Keratinocyte (primary cell): ENCODE measurements around the gene A2ML1. TPM values are rescaled to one million over a fixed set of nuclear protein-coding genes. Genes with fewer than 3 reads are reported as not detected.

Source experiments
- DNase-seq: peaks from one replicate; pipeline ENCODE4 v3.0.0-alpha.2; 2011; ENCODE audit warnings: low read depth, missing footprints, low spot score
- FAIRE-seq: peaks from 2 replicates; lab custom pipeline; 2011; peaks lifted over from hg19 to GRCh38; lab: Jason Lieb, UNC
- H2AFZ ChIP-seq: 2 replicates; pipeline ENCODE4 v1.6.0; 2012; ENCODE audit warnings: low read length, control low read depth, inconsistent platforms; ENCODE audit not compliant: control insufficient read depth
- H3K27ac ChIP-seq: 2 replicates; pipeline ENCODE4 v1.5.1; 2011; ENCODE audit warnings: low read length; ENCODE audit not compliant: control insufficient read depth, insufficient read depth
- H3K27me3 ChIP-seq: 3 replicates; pipeline ENCODE4 v1.6.0; 2011; ENCODE audit warnings: low read length; ENCODE audit not compliant: control insufficient read depth, insufficient read depth; ENCODE audit errors: extremely low read depth
- H3K36me3 ChIP-seq, 2 experiments: 2 replicates in 1 of 2; 3 replicates in 1 of 2; pipeline ENCODE4 v1.5.1; 2011; ENCODE audit warnings: low read length in 2 of 2, mild to moderate bottlenecking in 1 of 2; ENCODE audit not compliant: control insufficient read depth in 2 of 2, insufficient read depth in 2 of 2; ENCODE audit errors: extremely low read depth in 1 of 2
- H3K4me1 ChIP-seq: 3 replicates; pipeline ENCODE4 v1.5.1; 2011; ENCODE audit warnings: low read length; ENCODE audit not compliant: control insufficient read depth, insufficient read depth; ENCODE audit errors: extremely low read depth
- H3K4me2 ChIP-seq: 3 replicates; pipeline ENCODE4 v1.6.0; 2011; ENCODE audit warnings: low read depth, low read length; ENCODE audit not compliant: control insufficient read depth, insufficient read depth; ENCODE audit errors: extremely low read depth
- H3K4me3 ChIP-seq, 3 experiments: fragments of 200-600 bp in 1 of 3; sonication (generic) in 1 of 3; 2 replicates in 2 of 3; 3 replicates in 1 of 3; pipeline ENCODE4 v1.5.1; 2011 to 2016; ENCODE audit warnings: low read length in 3 of 3, mild to moderate bottlenecking in 3 of 3, control low read depth in 2 of 3, inconsistent platforms in 1 of 3, low read depth in 1 of 3, mixed read lengths in 1 of 3, mixed run types in 1 of 3, moderate library complexity in 1 of 3; ENCODE audit not compliant: control insufficient read depth in 2 of 3, insufficient read depth in 2 of 3; ENCODE audit errors: extremely low read depth in 1 of 3
- H3K79me2 ChIP-seq: 2 replicates; pipeline ENCODE4 v1.6.0; 2012; ENCODE audit warnings: low read length; ENCODE audit not compliant: control insufficient read depth, insufficient read depth
- H3K9ac ChIP-seq: 3 replicates; pipeline ENCODE4 v1.6.0; 2011; ENCODE audit warnings: low read length; ENCODE audit not compliant: control insufficient read depth, insufficient read depth; ENCODE audit errors: extremely low read depth
- H3K9me1 ChIP-seq: 3 replicates; pipeline ENCODE4 v1.6.0; 2011; ENCODE audit warnings: low read length; ENCODE audit not compliant: control insufficient read depth, insufficient read depth; ENCODE audit errors: extremely low read depth
- H3K9me3 ChIP-seq: 2 replicates; pipeline ENCODE4 v1.5.1; 2012; ENCODE audit warnings: low read depth, low read length; ENCODE audit not compliant: control insufficient read depth
- H4K20me1 ChIP-seq: 3 replicates; pipeline ENCODE4 v1.6.0; 2011; ENCODE audit warnings: low read length; ENCODE audit not compliant: control insufficient read depth, insufficient read depth; ENCODE audit errors: extremely low read depth
- EZH2 ChIP-seq: IDR thresholded peaks from one replicate; pipeline ENCODE4 v1.6.1; 2012; ENCODE audit warnings: inconsistent platforms, mild to moderate bottlenecking, low read length, moderate library complexity
- dilution Hi-C: fragments of 300-500 bp; cut with MboI; formaldehyde crosslinking; loops from one replicate; pipeline ENCODE4 v1.7.0; 2020; ENCODE audit warnings: low sequenced_read_pairs; ENCODE audit not compliant: extremely low pct_ligation_motif_present
- polyA plus RNA-seq, 5 experiments: library from polyadenylated mRNA; depleted of rRNA in 3 of 5; stranded (reverse) in 3 of 5; stranded (forward) in 1 of 5; unstranded in 1 of 5; fragments of >200 nt; gene quantifications; 1 replicate in 1 of 5; 2 replicates in 3 of 5; 3 replicates in 1 of 5; pipeline versions ENCODE4 v1.2.1 to v1.2.3, GENCODE V29; 2011 to 2012; ENCODE audit warnings: missing spikeins in 2 of 5, low read depth in 1 of 5, low replicate concordance in 1 of 5
- TF ChIP-seq, protein P1 (sequence below), 3 experiments: IDR thresholded peaks in 1 of 3; conservative IDR thresholded peaks in 1 of 3; optimal IDR thresholded peaks in 1 of 3; 2 replicates in 2 of 3; 3 replicates in 1 of 3; pipeline versions ENCODE3 to v1.5.1; 2011; ENCODE audit warnings: low read length in 3 of 3, mild to moderate bottlenecking in 3 of 3, moderate library complexity in 2 of 3, control low read depth in 1 of 3, inconsistent platforms in 1 of 3; ENCODE audit not compliant: insufficient read depth in 2 of 3; ENCODE audit errors: extremely low read depth in 1 of 3

The A2ML1 gene
- polyA plus RNA-seq, 1 donor (not counting 4 experiments of a cell fraction or from before 2014, with no cell fraction given), result 81.1 TPM

DNA sequence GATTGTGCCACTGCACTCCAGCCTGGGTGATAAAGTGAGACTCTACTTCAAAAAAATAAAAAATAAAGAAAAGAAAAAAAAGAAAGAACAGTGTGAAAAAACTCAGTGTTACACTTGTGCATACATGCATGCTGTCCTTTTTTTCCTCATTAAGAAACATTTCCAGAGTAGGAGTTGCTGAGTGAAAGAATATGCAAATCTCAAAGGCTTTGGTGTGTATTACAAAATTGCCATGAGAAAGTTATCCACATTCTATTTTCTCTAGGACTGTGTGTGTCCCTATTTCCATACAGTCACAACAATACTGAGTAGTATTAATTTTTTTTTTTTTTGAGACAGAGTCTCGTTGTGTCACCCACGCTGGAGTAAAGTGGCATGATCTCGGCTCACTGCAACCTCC, 830 bp upstream of the A2ML1 start:
- dilution Hi-C loops, result no loop called here

DNA sequence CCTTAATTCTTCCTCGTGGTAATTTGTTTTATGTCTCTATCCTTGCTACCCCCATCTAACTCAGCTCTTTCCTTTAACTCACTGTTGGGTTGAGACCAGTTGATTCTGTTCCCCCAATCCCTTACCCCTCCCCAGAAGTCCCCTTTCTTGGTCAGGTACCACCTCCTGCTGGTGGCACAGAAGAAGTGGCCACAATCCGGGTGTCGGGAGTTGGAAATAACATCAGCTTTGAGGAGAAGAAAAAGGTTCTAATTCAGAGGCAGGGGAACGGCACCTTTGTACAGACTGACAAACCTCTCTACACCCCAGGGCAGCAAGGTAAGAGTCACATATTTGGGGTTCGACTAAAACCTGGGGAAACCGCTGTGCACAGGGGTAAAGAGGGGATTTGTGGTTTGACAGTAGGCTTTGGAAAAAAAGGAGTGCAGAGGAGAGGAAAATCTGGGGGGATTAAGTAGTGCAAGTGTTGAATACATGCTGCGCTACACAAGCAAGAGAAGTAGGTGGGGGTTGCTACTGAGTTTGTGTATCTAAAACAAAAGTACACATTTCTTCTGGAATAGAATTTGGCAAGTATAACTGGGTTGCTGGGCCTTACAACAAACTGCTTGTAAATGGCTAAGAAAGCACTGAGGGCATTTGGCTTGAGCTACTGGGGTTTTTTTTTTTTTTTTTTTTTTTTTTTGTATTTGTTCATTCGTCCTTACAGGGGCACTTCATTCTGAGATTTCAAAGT, 1.3 kb downstream of the A2ML1 start:
- DNase-seq (no peak), FAIRE-seq (peak; percentile 62)
- Histone ChIP-seq H3K9me1 (no peaks in the 10 kb centered on the region), H3K9me3 (no peaks in the 10 kb centered on the region), H3K27ac (peak overlapping the region; percentile 90), H3K36me3 (peaks cover 0 to 2% of the 10 kb centered on the region in 2 experiments), H3K4me1 (peaks cover 45% of the 10 kb centered on the region), H3K4me2 (peak overlapping the region; percentile 62), H4K20me1 (no peaks in the 10 kb centered on the region), H3K4me3 (peak overlapping the region in 2 of 3 experiments; percentile 29 to 50), H2AFZ (no peak overlapping the region), H3K79me2 (no peaks in the 10 kb centered on the region), H3K9ac (peak overlapping the region; percentile 73), H3K27me3 (no peaks in the 10 kb centered on the region)
- dilution Hi-C loops, result no loop called here
- TF ChIP-seq EZH2, result no peak
- TF ChIP-seq, protein P1, sequence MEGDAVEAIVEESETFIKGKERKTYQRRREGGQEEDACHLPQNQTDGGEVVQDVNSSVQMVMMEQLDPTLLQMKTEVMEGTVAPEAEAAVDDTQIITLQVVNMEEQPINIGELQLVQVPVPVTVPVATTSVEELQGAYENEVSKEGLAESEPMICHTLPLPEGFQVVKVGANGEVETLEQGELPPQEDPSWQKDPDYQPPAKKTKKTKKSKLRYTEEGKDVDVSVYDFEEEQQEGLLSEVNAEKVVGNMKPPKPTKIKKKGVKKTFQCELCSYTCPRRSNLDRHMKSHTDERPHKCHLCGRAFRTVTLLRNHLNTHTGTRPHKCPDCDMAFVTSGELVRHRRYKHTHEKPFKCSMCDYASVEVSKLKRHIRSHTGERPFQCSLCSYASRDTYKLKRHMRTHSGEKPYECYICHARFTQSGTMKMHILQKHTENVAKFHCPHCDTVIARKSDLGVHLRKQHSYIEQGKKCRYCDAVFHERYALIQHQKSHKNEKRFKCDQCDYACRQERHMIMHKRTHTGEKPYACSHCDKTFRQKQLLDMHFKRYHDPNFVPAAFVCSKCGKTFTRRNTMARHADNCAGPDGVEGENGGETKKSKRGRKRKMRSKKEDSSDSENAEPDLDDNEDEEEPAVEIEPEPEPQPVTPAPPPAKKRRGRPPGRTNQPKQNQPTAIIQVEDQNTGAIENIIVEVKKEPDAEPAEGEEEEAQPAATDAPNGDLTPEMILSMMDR (optimal IDR thresholded peaks at IDR 0.05 in 1 of 3, IDR thresholded peaks at IDR 0.05 in 1 of 3, conservative IDR thresholded peaks at IDR 0.05 in 1 of 3; ENCODE audit: extremely low read depth in 1 of 3, insufficient read depth in 2 of 3, low read length in 3 of 3), result peak; percentile 51 to 62 (median 56)

More for the DNA sequence above, 830 bp upstream of the A2ML1 start:
- Histone ChIP-seq H3K9me1 (no peaks in the 10 kb centered on the region), H3K27me3 (no peaks in the 10 kb centered on the region), H3K36me3 (peaks cover 0 to 2% of the 10 kb centered on the region in 2 experiments), H3K9ac (peak overlapping the region; percentile 39), H2AFZ (no peak overlapping the region), H4K20me1 (no peaks in the 10 kb centered on the region), H3K4me2 (no peak overlapping the region), H3K27ac (peak overlapping the region; percentile 90), H3K4me3 (no peak overlapping the region), H3K79me2 (no peaks in the 10 kb centered on the region), H3K4me1 (peaks cover 31% of the 10 kb centered on the region), H3K9me3 (no peaks in the 10 kb centered on the region)
- DNase-seq (no peak), FAIRE-seq (no peak)
- no peak for TF ChIP-seq EZH2
- TF ChIP-seq, protein P1 (optimal IDR thresholded peaks at IDR 0.05 in 1 of 3, IDR thresholded peaks at IDR 0.05 in 1 of 3, conservative IDR thresholded peaks at IDR 0.05 in 1 of 3; ENCODE audit: extremely low read depth in 1 of 3, insufficient read depth in 2 of 3, low read length in 3 of 3), result no peak
